VCaP (cell line): ENCODE measurements around the gene FAM9B.

Source experiments
- H3K27ac ChIP-seq: fragments of 450-650 bp; 2 replicates; pipeline ENCODE4 v1.5.1; 2017
- TF ChIP-seq, protein P1 (sequence below): fragments of 450-650 bp; conservative IDR thresholded peaks from 2 replicates; pipeline ENCODE4 v1.5.1; 2017; ENCODE audit warnings: mild to moderate bottlenecking, moderate library complexity

Gene FAM9B

DNA sequence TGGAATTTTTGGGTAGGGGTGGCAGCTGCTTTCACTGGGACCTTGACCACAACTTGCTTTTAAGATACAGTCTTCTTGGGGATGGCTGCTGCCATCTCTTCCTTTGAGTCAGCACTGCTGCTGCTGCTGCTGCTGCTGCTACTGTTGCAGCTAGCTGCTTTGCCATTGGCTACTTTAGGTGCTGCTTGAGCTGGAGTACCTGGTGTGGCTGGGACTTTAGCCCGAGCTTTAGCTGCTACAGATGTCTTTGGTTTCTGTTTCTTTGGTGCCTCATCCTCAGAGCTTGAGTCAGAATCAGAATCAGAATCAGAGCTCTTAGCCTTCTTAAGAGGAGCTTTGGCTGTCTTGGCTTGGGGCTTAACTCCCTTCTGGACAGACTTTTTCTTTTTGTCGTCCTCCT lies 52.2 kb downstream of the FAM9B start:
- H3K27ac ChIP-seq, result no peak overlapping the region

GRCh38 chrX:8980756-8981155 lies 53.2 kb downstream of the FAM9B start:
- no peak overlapping the region for H3K27ac ChIP-seq
- TF ChIP-seq, protein P1, sequence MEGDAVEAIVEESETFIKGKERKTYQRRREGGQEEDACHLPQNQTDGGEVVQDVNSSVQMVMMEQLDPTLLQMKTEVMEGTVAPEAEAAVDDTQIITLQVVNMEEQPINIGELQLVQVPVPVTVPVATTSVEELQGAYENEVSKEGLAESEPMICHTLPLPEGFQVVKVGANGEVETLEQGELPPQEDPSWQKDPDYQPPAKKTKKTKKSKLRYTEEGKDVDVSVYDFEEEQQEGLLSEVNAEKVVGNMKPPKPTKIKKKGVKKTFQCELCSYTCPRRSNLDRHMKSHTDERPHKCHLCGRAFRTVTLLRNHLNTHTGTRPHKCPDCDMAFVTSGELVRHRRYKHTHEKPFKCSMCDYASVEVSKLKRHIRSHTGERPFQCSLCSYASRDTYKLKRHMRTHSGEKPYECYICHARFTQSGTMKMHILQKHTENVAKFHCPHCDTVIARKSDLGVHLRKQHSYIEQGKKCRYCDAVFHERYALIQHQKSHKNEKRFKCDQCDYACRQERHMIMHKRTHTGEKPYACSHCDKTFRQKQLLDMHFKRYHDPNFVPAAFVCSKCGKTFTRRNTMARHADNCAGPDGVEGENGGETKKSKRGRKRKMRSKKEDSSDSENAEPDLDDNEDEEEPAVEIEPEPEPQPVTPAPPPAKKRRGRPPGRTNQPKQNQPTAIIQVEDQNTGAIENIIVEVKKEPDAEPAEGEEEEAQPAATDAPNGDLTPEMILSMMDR, result no peak

More for the DNA sequence above, 52.2 kb downstream of the FAM9B start:
- TF ChIP-seq, protein P1, result no peak
